GM12878 (cell line): ENCODE measurements around the gene CCDC117. TPM values are rescaled to one million over a fixed set of nuclear protein-coding genes. Genes with fewer than 3 reads are reported as not detected.

Source experiments
- CREM ChIP-seq: IDR thresholded peaks from 2 replicates; pipeline ENCODE4 v1.6.1; 2014; ENCODE audit warnings: antibody characterized with exemption, low read depth
- ESRRA ChIP-seq: IDR thresholded peaks from 2 replicates; pipeline ENCODE4 v1.6.1; 2012; ENCODE audit warnings: mild to moderate bottlenecking, low read length, improper control_type of control experiment
- GATAD2B ChIP-seq: fragments of 450-650 bp; conservative IDR thresholded peaks from 2 replicates; pipeline ENCODE4 v1.6.1; 2017; ENCODE audit warnings: low read depth, mild to moderate bottlenecking, moderate library complexity
- MAX ChIP-seq: IDR thresholded peaks from 2 replicates; pipeline ENCODE4 v1.6.1; 2012; ENCODE audit warnings: low read depth, low read length, improper control_type of control experiment
- SMAD5 ChIP-seq: IDR thresholded peaks from 2 replicates; pipeline ENCODE4 v1.6.1; 2016; ENCODE audit warnings: antibody characterized with exemption, low read depth
- ZBTB11 ChIP-seq: fragments of 450-650 bp; formaldehyde crosslinking; IDR thresholded peaks from 2 replicates; pipeline ENCODE4 v1.5.0; 2022; ENCODE audit warnings: mild to moderate bottlenecking, missing genetic modification characterization
- ZNF592 ChIP-seq: fragments of 450-650 bp; IDR thresholded peaks from 2 replicates; pipeline ENCODE4 v1.6.1; 2017; ENCODE audit warnings: mild to moderate bottlenecking, moderate library complexity
- ZZZ3 ChIP-seq: IDR thresholded peaks from 2 replicates; pipeline ENCODE4 v1.6.1; 2011; ENCODE audit warnings: low read depth; ENCODE audit not compliant: control insufficient read depth, insufficient read length
- polyA plus RNA-seq, 11 experiments: library from polyadenylated mRNA; depleted of rRNA in 4 of 11; unstranded in 6 of 11; stranded (reverse) in 5 of 11; fragments of >200 nt; fragmentation: Nextera tagmentation in 4 of 11; fragmentation: Illumina TruSeq in 1 of 11; extraction: Ambion mirVana in 4 of 11; extraction: Trizol in 1 of 11; gene quantifications; 1 replicate in 1 of 11; 2 replicates in 10 of 11; pipeline versions ENCODE4 v1.2.1 to v1.2.3, GENCODE V29; 2011 to 2016; ENCODE audit warnings: inconsistent platforms in 2 of 11, missing spikeins in 2 of 11, low read depth in 1 of 11
- total RNA-seq, 4 experiments: library from RNA; depleted of rRNA in 3 of 4; stranded (reverse); fragments of >200 nt in 3 of 4; fragmentation: Illumina TruSeq in 1 of 4; extraction: Trizol in 1 of 4; gene quantifications; 2 replicates each; pipeline versions ENCODE4 v1.2.1 to v1.2.3, GENCODE V29; 2013 to 2021

Gene CCDC117
- total and polyA plus RNA-seq, 10 of the 15 experiments (the other 5 are each of a cell fraction or from before 2014, with no cell fraction given) = 6.3 to 32.2 (median 20.6) TPM

- TF ChIP-seq ZBTB11 (CRISPR knock-in tag) (no peak), SMAD5 (no peak), GATAD2B (no peak), ESRRA (no peak), CREM (no peak), ZZZ3 (no peak), ZNF592 (no peak), MAX (no peak)
These were observed 44.6 kb downstream of the CCDC117 start (continued) for GRCh38 chr22:28817064-28817463.
